GM12864 (cell line): ENCODE results near the gene MAST1.
A peak's percentile ranks its signal among the peaks of the same experiment; 100 is the strongest.

Experiments
- DNase-seq: peaks from one replicate; pipeline ENCODE4 v3.0.0-alpha.2; 2011; ENCODE audit warnings: low read depth
- H3K4me3 ChIP-seq: 2 replicates; pipeline ENCODE4 v1.5.1; 2011; ENCODE audit warnings: mild to moderate bottlenecking, low read depth, low read length, control low read depth
- CTCF ChIP-seq: IDR thresholded peaks from 2 replicates; pipeline ENCODE4 v1.5.1; 2011; ENCODE audit warnings: low read depth, mild to moderate bottlenecking, moderate library complexity, low read length, control low read depth, inconsistent platforms; ENCODE audit errors: missing control alignments

Gene MAST1

DNA sequence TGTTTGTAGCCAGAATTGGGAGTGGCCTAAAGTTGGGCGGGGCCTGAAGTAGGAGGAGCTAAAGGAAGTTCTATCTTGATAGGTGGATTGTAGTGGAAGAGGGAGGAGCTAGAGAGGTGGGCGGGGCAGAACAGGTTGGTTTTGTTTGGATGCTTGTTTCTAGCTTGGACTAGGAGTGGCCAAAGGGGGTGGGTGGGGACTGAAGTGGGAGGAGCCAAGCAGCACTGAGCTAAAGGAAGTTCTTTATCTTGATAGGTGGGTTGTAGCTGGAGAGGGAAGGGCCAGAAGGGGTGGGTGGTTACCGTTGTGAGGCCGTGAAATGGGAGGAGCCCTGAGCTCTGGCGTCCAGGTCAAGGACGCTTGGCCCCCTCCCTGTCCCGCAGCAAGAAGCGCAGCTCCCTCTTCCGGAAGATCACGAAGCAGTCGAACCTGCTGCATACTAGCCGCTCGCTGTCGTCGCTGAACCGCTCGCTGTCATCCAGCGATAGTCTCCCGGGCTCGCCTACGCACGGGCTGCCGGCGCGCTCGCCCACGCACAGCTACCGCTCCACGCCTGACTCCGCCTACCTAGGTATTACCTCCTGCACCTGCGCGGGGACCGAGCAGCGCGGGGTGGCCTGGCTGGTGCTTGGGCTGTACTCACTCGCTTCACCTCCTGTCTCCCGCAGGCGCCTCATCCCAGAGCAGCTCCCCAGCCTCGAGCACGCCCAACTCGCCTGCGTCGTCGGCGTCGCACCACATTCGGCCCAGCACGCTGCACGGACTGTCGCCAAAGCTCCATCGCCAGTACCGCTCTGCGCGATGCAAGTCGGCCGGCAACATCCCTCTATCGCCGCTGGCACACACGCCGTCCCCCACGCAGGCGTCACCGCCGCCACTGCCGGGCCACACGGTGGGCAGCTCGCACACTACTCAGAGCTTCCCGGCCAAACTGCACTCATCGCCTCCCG, 34.9 kb downstream of the MAST1 start:
- DNase-seq: no peak
- H3K4me3 ChIP-seq: no peak overlapping the region
- no peak for TF ChIP-seq CTCF

GRCh38 chr19:12873891-12874745, 35.8 kb downstream of the MAST1 start:
- H3K4me3 ChIP-seq: no peak overlapping the region
- no peak for TF ChIP-seq CTCF
- no peak for DNase-seq

DNA sequence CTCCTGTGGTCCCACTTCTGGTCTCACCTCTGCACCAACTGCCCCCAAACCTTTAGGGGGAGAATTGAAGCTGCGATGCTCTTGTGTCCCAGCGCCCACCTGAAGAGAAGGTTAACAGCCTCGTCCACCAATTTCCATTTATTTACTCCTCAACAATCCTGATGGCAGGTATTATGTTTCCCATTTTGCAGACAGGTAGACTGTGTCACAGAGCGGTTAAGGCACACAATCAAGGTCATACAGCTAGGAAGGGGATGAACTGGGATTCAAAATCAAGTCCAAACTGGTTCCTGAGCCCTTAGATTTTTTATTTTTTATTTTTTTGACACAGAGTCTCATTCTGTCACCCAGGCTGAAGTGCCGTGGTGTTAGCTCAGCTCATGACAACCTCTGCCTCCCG, 36.8 kb downstream of the MAST1 start:
- no peak overlapping the region for H3K4me3 ChIP-seq
- DNase-seq: no peak
- TF ChIP-seq CTCF: no peak

DNA sequence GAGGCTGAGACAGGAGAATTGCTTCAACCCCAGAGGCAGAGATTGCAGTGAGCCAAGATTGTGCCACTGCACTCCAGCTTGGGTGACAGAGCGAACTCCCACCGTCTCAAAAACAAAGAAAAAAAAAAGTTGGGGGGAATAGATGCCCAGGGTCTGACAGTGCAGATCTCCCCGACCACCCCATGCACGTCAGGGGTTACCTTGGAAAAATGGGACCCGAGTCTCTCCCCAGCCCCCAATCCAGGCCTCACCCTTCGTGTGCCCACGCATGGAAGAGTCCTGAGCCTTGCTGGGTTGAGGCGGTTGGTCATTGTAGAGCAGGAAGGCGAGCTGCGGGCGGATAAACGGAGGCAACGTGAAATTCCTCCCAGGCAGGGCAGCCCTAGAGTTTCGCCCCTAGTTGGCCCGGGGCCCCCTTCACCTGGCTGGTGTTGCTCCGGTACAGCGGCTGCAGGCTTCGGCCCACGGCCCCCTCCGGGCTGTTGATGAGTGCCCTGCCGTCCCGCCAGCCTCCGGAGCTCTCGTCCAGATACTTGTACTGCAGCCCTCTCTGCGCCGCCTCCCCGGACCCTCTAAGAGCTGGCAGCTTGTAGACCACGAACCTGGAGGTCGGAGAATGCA, 42.3 kb downstream of the MAST1 start:
- H3K4me3 ChIP-seq: peak overlapping the region; percentile 75
- TF ChIP-seq CTCF: no peak
- DNase-seq: no peak

DNA sequence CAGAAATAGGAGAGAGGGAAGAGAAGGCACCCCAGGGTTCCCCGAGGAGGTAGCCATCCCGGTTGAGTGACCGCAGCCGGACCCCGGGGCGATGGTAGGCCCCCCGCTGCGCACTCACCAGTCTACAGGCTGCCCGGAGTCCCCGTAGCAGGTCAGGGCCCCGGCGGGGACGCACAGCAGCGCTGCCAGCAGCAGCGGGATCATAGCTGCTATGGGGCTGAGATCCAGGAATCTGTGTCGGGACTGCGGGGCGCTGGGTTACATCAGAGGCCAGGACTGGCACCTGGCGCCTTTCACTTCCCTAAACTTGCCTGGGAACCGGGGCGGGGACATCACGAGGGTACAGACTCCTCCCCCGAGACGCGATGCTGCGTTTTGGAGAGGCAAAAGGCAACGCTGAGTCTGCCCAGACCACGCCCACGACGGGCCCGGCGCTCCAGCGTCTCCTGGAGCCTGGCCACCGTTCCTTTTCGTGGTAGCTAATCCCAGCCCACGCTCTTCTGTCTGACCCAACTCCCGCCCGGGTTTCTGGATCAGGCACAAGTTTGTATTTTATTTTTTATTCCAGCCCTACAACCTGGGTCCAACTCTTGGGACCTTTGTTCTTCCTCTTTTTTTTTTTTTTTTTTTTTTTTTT, 43.0 kb downstream of the MAST1 start, which contains the start of gene DNASE2:
Gene DNASE2 (minus strand): TSS at position 278 of the 637 bp plus-strand sequence. CDS start 74 bp downstream, at position 204.
- peak; percentile 93 for DNase-seq
- H3K4me3 ChIP-seq: peak within 1 kb of the TSS; percentile 75
- no peak for TF ChIP-seq CTCF

GRCh38 chr19:12882589-12882988, 44.3 kb downstream of the MAST1 start:
- no peak for TF ChIP-seq CTCF
- H3K4me3 ChIP-seq: no peak overlapping the region
- no peak for DNase-seq
